Aorta (tissue), 5 donors: Measurements from ENCODE around the gene ELFN1. TPM values are rescaled to one million over a fixed set of nuclear protein-coding genes. Genes with fewer than 3 reads are reported as not detected.
"Not testable (repeated sequence)": the region's sequence is repeated elsewhere in the genome, so short reads cannot be mapped to it uniquely, and the experiment has no call there.

Experiments used
- ATAC-seq: fragments of 200-7000 bp; cut with Tn5 transposase; one replicate; pipeline ENCODE4 v1.9.1; 2022; ENCODE audit warnings: moderate library complexity; ENCODE audit not compliant: low FRiP score
- DNase-seq, 2 donors: peaks; one replicate each; pipeline ENCODE4 v3.0.0-alpha.2; 2020
- H3K27ac ChIP-seq, 2 donors: one replicate each; pipeline ENCODE4 v1.5.1; 2013; ENCODE audit warnings: low read length in 2 of 2, mild to moderate bottlenecking in 2 of 2, moderate library complexity in 2 of 2, control low read depth in 1 of 2, inconsistent platforms in 1 of 2, low read depth in 1 of 2
- H3K27me3 ChIP-seq, 2 donors: one replicate each; pipeline ENCODE4 v1.6.1; 2013; ENCODE audit warnings: control low read depth in 1 of 2, low read length in 1 of 2, mild to moderate bottlenecking in 1 of 2, moderate library complexity in 1 of 2; ENCODE audit not compliant: insufficient read depth in 2 of 2, control insufficient read depth in 1 of 2
- H3K36me3 ChIP-seq, 2 donors: one replicate each; pipeline ENCODE4 v1.6.1; 2013; ENCODE audit warnings: control low read depth in 1 of 2, low read length in 1 of 2, mild to moderate bottlenecking in 1 of 2; ENCODE audit not compliant: insufficient read depth in 2 of 2, control insufficient read depth in 1 of 2
- H3K4me1 ChIP-seq, 2 donors: one replicate each; pipeline ENCODE4 v1.6.1; 2013; ENCODE audit warnings: low read length in 2 of 2, control low read depth in 1 of 2, mild to moderate bottlenecking in 1 of 2, moderate library complexity in 1 of 2; ENCODE audit not compliant: insufficient read depth in 2 of 2, control insufficient read depth in 1 of 2
- H3K4me3 ChIP-seq, 2 donors: one replicate each; pipeline ENCODE4 v1.5.1; 2013; ENCODE audit warnings: low read length in 2 of 2, control low read depth in 1 of 2, mild to moderate bottlenecking in 1 of 2
- H3K9me3 ChIP-seq: one replicate; pipeline ENCODE4 v1.6.1; 2013; ENCODE audit warnings: mild to moderate bottlenecking, low read length; ENCODE audit not compliant: control insufficient read depth
- WGBS, 2 donors: extraction: QIAGEN DNeasy Blood & Tissue Kit; methylation state at CpG; one replicate each; pipeline ENCODE4 v1.1.7; 2013; 5-methylcytosine and 5-hydroxymethylcytosine counted together
- intact Hi-C, 2 donors: fragments of 100-400 bp; cut with DNase I; formaldehyde crosslinking; loops; one replicate each; pipeline versions ENCODE4 v1.14.2 to v1.15.0; 2022
- polyA plus RNA-seq, 2 donors: library from polyadenylated mRNA; stranded (reverse); fragments of 200-250 nt; gene quantifications; one replicate each; pipeline ENCODE4 v1.2.3, GENCODE V29; 2013
- total RNA-seq, 2 donors: library from RNA; stranded (reverse); fragmentation: NEBNext Ultra II Directional; extraction: Animal tissue kit (Norgen Biotek cat#: 25700); gene quantifications; one replicate each; pipeline ENCODE4 v1.2.1, GENCODE V29; 2021
- donor health status: healthy with polysubstance abuse.
- donor health status: Bipolar disorder and iron deficiency.
- donor health status: DM: no; HTN: no; CAD: no.
- donor health status: DM: no; HTN: no; CAD: no.
- donor health status: DM: yes; HTN: yes; CAD: no.

ELFN1 gene
- total and polyA plus RNA-seq, 4 donors, result 0.13 to 4.8 (median 1.2) TPM; not detected in 1

DNA sequence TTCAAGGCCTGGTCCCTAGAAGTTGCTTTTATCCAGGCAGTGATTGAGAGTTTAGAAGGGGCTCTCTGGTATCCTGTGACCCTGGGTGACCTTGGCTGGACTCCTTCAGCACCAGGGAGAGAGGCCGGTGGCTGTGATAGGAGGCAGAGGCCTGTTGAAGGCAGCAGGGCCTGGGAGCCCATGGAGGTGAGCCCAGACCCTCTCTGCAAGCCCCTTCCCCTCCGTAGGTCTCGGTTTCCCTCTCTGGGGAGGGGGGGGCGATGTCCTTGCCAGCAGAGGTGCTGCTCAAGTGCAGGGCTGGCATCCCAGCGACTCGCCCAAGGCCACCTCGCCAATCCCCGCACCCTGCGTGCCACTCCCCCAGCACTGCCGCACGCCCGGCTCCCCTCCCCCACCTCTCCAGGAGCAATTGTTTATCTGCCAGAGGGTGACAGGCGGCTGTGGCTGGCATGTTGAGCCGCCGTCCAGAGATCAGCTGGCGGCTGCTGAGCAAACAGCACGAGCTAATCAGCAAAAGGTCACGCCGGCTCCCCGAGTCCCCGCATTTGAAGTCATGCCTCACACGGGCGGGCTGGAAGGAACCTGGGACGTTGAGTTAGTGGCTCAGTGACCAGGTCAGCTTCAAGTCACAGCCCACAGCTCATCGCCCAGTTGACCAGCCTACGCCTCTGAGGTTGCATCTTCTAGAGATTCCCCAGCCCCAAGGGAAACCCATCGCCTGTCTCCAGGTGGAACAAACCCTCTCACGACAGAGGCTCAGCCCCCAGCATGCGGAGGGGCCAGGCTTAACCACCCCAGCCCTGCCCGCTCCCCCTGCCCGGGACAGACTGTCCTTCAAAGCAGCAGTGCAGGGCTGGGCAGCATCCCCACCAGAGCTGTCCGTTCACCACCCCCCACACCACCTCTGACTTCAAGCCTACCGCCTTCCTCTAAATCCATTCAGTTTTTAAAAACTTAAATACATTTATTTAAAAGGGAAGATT is 43.7 kb downstream of the ELFN1 start:
- Histone ChIP-seq H3K36me3 (no peaks in the 10 kb centered on the region), H3K27me3 (no peaks in the 10 kb centered on the region), H3K9me3 (peaks cover 2% of the 10 kb centered on the region), H3K27ac (no peak overlapping the region), H3K4me1 (no peaks in the 10 kb centered on the region), H3K4me3 (no peak overlapping the region)
- DNase-seq, result no peak
- no peak for ATAC-seq
- WGBS, 2 donors, result 51 to 54% methylated on average over 33 of the region's 33 CpGs
- intact Hi-C loops, result no loop called here

DNA sequence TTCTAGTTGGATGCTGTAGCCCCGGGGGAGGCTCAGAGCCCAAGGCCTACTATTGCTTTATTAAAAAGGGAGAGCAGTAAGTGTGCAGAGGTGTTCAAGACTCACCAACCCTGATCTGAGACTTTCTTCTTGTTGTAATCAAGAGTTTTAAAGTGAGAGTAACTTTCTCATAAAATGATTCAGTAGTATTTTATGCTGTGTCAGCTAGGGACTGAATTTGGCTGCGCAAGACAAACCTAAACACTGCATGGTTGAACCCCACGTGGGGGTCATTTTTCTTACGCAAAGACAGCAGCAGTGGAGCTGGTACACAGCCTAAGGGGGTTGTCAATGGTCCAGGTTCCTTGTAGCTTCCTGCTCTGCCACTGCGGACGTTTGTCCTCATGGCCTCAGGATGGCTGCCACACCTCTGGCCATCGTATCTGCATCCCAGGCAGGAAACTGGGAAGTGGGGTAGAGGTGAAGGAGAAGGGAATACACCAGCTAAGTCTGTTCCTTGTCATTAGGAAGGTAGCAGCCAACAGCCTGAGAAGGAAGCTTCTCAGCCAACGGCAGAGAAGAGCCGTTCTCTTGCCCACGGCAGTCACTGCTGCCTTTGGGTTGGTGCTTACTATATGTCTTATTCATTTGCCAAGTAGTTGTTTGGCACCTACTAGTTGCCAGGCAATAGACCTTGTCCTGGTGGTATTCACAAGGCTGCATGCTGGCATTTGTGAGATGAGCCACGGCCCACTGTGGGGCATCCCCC is 44.7 kb downstream of the ELFN1 start:
- Histone ChIP-seq H3K27me3 (no peaks in the 10 kb centered on the region), H3K27ac (no peak overlapping the region), H3K4me3 (no peak overlapping the region), H3K9me3 (peaks cover 2% of the 10 kb centered on the region), H3K36me3 (no peaks in the 10 kb centered on the region), H3K4me1 (no peaks in the 10 kb centered on the region)
- intact Hi-C loops, result no loop called here
- 89 to 91% methylated on average over 11 of the region's 11 CpGs for WGBS, 2 donors
- DNase-seq (no peak), ATAC-seq (no peak)

DNA sequence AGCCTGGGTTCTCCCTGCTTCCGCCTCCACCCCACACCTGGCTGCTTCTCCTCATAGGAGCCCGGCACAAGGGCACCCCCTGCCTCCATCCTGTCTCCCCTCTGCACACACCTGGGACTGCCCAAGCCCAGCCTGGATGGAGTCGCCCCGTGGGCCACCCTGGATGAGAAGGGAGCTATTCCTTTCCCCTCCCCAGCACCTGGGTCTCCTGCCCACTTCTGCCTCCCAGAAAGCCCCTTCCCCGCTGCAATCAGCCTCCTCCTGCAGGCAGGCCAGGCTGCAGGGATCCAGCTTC is 45.2 kb downstream of the ELFN1 start:
- ATAC-seq (no peak), DNase-seq (no peak)
- Histone ChIP-seq H3K4me3 (no peak overlapping the region), H3K27ac (no peak overlapping the region), H3K36me3 (no peaks in the 10 kb centered on the region), H3K4me1 (no peaks in the 10 kb centered on the region), H3K9me3 (peaks cover 2% of the 10 kb centered on the region), H3K27me3 (no peaks in the 10 kb centered on the region)
- 95 to 98% methylated on average over 5 of the region's 5 CpGs for WGBS, 2 donors
- intact Hi-C loops, result no loop called here

DNA sequence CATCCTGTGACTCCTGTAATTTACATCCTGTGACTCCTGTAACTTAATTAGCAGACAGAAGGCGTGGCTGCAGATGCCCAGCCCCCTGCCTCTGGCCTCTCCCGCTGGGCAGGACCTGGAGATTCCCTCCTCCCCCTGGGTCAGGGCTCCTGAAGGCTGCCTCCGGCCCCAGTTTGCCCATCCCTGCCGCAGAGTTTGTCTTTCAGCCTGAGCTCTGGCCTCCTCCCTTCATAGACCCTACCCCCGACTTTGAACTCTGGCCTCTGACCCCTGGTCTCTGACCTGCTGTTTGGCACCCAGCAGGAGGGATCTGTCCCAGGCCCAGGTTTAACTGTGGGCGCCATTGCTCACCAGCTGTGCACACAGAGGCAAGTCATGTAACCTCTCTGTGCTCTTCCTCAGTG is 45.6 kb downstream of the ELFN1 start:
- DNase-seq, result no peak
- no peak for ATAC-seq
- H3K27me3 ChIP-seq, result no peaks in the 10 kb centered on the region
- H3K9me3 ChIP-seq, result peaks cover 2% of the 10 kb centered on the region
- intact Hi-C loops, result no loop called here
- H3K4me3 ChIP-seq, result no peak overlapping the region
- no peaks in the 10 kb centered on the region for H3K36me3 ChIP-seq
- no peaks in the 10 kb centered on the region for H3K4me1 ChIP-seq
- H3K27ac ChIP-seq, result no peak overlapping the region
- 87 to 88% methylated on average over 6 of the region's 6 CpGs for WGBS, 2 donors

DNA sequence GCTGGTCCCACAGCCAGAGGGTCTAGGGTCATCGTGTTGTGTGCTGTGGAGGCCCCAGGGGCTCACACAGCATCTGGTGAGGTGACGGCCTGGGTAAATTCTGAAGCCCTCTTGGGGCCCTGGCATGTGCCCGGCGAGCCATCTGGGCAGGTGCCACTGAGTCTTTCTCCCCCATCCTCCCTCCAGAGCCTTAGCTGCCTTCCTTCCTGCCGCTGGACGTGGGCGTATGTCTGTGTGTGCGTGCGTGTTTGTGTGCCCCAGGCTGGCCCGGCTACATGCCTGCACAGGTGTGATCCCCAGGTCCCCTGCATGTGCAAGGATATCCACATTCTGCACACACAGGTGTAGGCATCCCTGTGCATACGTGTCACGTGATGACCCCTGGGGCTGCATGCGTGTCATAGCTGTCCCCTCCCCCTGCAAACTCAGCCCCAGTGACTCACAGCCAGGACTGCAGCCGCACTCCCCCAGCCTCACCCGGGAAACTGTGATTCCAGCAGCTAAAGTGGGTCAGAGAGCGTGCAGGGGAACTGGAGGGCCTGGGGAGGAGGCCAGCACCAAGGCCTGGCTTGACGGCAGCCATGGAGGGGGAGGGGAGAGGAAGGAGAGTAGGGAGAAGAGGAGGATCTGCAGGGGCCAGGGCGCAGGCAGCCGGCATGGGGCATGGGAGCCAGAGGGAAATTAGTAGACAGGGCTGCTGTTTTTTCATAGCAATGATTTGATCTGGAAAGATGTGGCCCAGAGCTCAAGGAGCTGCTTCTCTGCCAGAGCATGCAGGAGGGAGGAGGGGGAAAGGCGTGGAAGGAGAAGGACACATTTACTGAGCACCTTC is 46.4 kb downstream of the ELFN1 start:
- no peak for DNase-seq
- no peaks in the 10 kb centered on the region for H3K36me3 ChIP-seq
- ATAC-seq, result no peak
- H3K27ac ChIP-seq, result no peak overlapping the region
- 75 to 81% methylated on average over 20 of the region's 20 CpGs for WGBS, 2 donors
- intact Hi-C loops, result no loop called here
- H3K27me3 ChIP-seq, result no peaks in the 10 kb centered on the region
- no peaks in the 10 kb centered on the region for H3K4me1 ChIP-seq
- H3K9me3 ChIP-seq, result peaks cover 2% of the 10 kb centered on the region
- no peak overlapping the region for H3K4me3 ChIP-seq

DNA sequence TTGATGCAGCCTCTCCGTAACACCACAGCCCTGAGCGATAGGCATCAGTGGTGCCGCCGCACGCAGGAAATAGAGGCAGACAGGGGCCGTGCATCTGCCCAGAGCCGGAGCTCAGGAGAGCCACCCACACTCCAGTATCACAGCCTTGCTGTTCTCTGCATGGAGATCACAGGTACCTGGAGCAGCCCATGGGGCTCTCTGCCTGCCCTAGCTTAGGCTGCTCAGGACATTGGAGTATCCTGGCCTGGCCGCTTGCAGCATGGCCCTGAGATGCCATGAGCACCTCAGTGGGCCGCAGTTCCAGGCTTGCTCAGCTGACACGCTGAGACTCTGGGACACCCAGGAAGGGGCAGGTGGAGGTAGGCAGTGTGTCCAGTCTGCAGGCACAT is 47.0 kb downstream of the ELFN1 start:
- intact Hi-C loops, result no loop called here
- DNase-seq (no peak), ATAC-seq (no peak)
- no peaks in the 10 kb centered on the region for H3K27me3 ChIP-seq
- H3K27ac ChIP-seq, result no peak overlapping the region
- peaks cover 2% of the 10 kb centered on the region for H3K9me3 ChIP-seq
- H3K4me1 ChIP-seq, result no peaks in the 10 kb centered on the region
- H3K4me3 ChIP-seq, result no peak overlapping the region
- 94 to 96% methylated on average over 10 of the region's 10 CpGs for WGBS, 2 donors
- no peaks in the 10 kb centered on the region for H3K36me3 ChIP-seq

DNA sequence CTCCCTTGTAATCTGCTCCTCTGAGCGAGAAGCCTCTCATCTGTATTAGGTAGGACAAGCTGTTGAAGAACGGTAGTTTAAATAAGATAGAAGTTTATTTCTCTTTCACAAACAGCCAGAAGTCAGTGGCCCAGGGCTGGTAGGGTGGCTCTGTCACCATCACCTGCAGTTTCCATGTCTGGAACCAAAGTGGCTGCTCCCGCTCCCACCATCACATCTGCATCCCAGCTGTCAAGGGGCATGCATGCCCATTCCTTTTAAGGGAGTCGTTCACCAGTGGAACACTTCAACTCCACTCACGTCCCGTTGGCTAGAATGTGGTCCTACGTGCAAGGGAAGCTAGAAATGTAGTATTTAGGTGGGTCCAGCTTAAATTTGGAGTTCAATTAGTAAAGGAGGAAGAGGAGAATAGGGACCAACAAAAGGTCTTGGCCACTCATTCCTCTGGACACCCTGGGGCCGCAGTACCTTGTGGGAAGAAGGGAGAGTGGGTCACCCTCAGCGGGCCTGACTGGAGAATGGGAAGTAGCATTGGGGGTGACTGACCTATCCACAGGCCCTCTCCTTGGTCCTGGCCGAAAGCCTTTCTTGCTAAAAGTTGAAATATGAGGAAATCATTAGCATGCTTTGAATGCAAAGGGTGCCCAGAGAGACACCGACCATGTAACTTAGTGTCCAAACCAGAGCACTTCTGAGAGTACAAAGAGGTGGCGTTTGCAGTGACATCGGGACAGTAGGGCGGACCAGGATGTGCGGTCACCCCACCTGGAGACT is 48.0 kb downstream of the ELFN1 start:
- intact Hi-C loops, result no loop called here
- Histone ChIP-seq H3K27me3 (no peaks in the 10 kb centered on the region), H3K4me1 (no peaks in the 10 kb centered on the region), H3K36me3 (no peaks in the 10 kb centered on the region), H3K4me3 (no peak overlapping the region), H3K27ac (no peak overlapping the region), H3K9me3 (peaks cover 2% of the 10 kb centered on the region)
- no peak for ATAC-seq
- WGBS, 2 donors, result 96% methylated on average over 15 of the region's 15 CpGs
- DNase-seq, result no peak

DNA sequence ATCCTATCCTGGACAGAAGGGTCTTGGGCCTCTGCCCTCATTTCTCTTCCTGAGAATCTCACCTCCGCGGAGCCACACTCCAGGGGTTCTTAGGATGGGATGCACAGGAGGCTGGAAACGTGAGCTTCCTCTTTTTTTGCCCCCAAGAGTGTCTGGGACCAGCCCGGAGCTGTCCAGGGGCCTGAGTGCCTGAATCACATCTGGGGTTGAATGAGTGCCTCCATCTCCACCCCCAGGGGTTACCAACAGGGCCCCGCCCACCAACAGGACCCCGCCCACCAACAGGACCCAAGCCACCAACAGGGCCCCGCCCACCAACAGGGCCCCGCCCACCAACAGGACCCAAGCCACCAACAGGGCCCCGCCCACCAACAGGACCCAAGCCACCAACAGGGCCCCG is 48.8 kb downstream of the ELFN1 start:
- H3K4me1 ChIP-seq, DNase-seq, H3K4me3 ChIP-seq: not testable (repeated sequence)

More for the DNA sequence above, 48.8 kb downstream of the ELFN1 start:
- WGBS, 2 donors, result 65 to 71% methylated on average over 10 of the region's 10 CpGs
- H3K9me3 ChIP-seq, H3K27ac ChIP-seq, H3K36me3 ChIP-seq, ATAC-seq, intact Hi-C loops, H3K27me3 ChIP-seq: not testable (repeated sequence)
